ENCODE results near the gene SLFNL1.

Gene SLFNL1

GRCh38 chr1:41020109-41020576, 1.4 kb downstream of the SLFNL1 start:
- CTCF ChIA-PET, result no interaction called here
- Histone ChIP-seq H3K9me3 (ENCODE audit: control extremely low read depth in 1 of 5, control insufficient read depth in 4 of 5, insufficient read depth in 2 of 5, low read depth in 1 of 5, low read length in 4 of 5) (no peaks in the 10 kb centered on the region), H3K4me3 (ENCODE audit: control insufficient read depth in 1 of 7, extremely low read depth in 1 of 7, insufficient read depth in 4 of 7, low read depth in 2 of 7, low read length in 6 of 7) (no peak overlapping the region), H3K27ac (ENCODE audit: insufficient read depth in 1 of 2, low read depth in 1 of 2, low read length in 2 of 2, poor library complexity in 1 of 2, severe bottlenecking in 2 of 2) (no peak overlapping the region), H3K4me1 (ENCODE audit: control extremely low read depth in 1 of 4, control insufficient read depth in 4 of 4, insufficient read depth in 4 of 4, low read length in 3 of 4) (peaks cover 0 to 12% (median 5%) of the 10 kb centered on the region in 4 experiments), H3K36me3 (ENCODE audit: control insufficient read depth in 4 of 4, insufficient read depth in 4 of 4, low read length in 3 of 4) (peaks cover 5 to 61% (median 25%) of the 10 kb centered on the region in 4 experiments), H3K27me3 (replicated peaks in 2 of 5; ENCODE audit: control insufficient read depth in 4 of 5, insufficient read depth in 5 of 5, low read length in 4 of 5) (no peaks in the 10 kb centered on the region)
- over 99% methylated on average over 17 of the region's 17 CpGs for WGBS (ENCODE audit: insufficient coverage)
- POLR2A ChIA-PET, result no interaction called here
- DNase-seq, result no peak

- Histone ChIP-seq H3K36me3 (ENCODE audit: control insufficient read depth in 4 of 4, insufficient read depth in 4 of 4, low read length in 3 of 4) (peaks cover 5 to 63% (median 22%) of the 10 kb centered on the region in 4 experiments), H3K4me3 (ENCODE audit: control insufficient read depth in 1 of 7, extremely low read depth in 1 of 7, insufficient read depth in 4 of 7, low read depth in 2 of 7, low read length in 6 of 7) (no peak overlapping the region), H3K27me3 (replicated peaks in 2 of 5; ENCODE audit: control insufficient read depth in 4 of 5, insufficient read depth in 5 of 5, low read length in 4 of 5) (no peaks in the 10 kb centered on the region), H3K27ac (ENCODE audit: insufficient read depth in 1 of 2, low read depth in 1 of 2, low read length in 2 of 2, poor library complexity in 1 of 2, severe bottlenecking in 2 of 2) (no peak overlapping the region), H3K4me1 (ENCODE audit: control extremely low read depth in 1 of 4, control insufficient read depth in 4 of 4, insufficient read depth in 4 of 4, low read length in 3 of 4) (peaks cover 0 to 20% (median 9%) of the 10 kb centered on the region in 4 experiments), H3K9me3 (ENCODE audit: control extremely low read depth in 1 of 5, control insufficient read depth in 4 of 5, insufficient read depth in 2 of 5, low read depth in 1 of 5, low read length in 4 of 5) (no peaks in the 10 kb centered on the region)
- CTCF ChIA-PET, result no interaction called here
- DNase-seq, result no peak
- 83% methylated on average over 2 of the region's 2 CpGs for WGBS (ENCODE audit: insufficient coverage)
- POLR2A ChIA-PET, result no interaction called here
These were observed 2.2 kb downstream of the SLFNL1 start for GRCh38 chr1:41019353-41019745.

GRCh38 chr1:41018018-41018410, 3.5 kb downstream of the SLFNL1 start:
- POLR2A ChIA-PET, result no interaction called here
- H3K27ac ChIP-seq (ENCODE audit: insufficient read depth in 1 of 2, low read depth in 1 of 2, low read length in 2 of 2, poor library complexity in 1 of 2, severe bottlenecking in 2 of 2), result no peak overlapping the region
- no peak for DNase-seq
- H3K36me3 ChIP-seq (ENCODE audit: control insufficient read depth in 4 of 4, insufficient read depth in 4 of 4, low read length in 3 of 4), result peaks cover 3 to 70% (median 17%) of the 10 kb centered on the region in 4 experiments
- no peaks in the 10 kb centered on the region for H3K27me3 ChIP-seq (replicated peaks in 2 of 5; ENCODE audit: control insufficient read depth in 4 of 5, insufficient read depth in 5 of 5, low read length in 4 of 5)
- H3K9me3 ChIP-seq (ENCODE audit: control extremely low read depth in 1 of 5, control insufficient read depth in 4 of 5, insufficient read depth in 2 of 5, low read depth in 1 of 5, low read length in 4 of 5), result no peaks in the 10 kb centered on the region
- WGBS (ENCODE audit: insufficient coverage), result 95% methylated on average over 7 of the region's 8 CpGs
- peaks cover 0 to 27% (median 13%) of the 10 kb centered on the region in 4 experiments for H3K4me1 ChIP-seq (ENCODE audit: control extremely low read depth in 1 of 4, control insufficient read depth in 4 of 4, insufficient read depth in 4 of 4, low read length in 3 of 4)
- H3K4me3 ChIP-seq (ENCODE audit: control insufficient read depth in 1 of 7, extremely low read depth in 1 of 7, insufficient read depth in 4 of 7, low read depth in 2 of 7, low read length in 6 of 7), result no peak overlapping the region
- CTCF ChIA-PET, result no interaction called here

- no peak overlapping the region for H3K27ac ChIP-seq (ENCODE audit: insufficient read depth in 1 of 2, low read depth in 1 of 2, low read length in 2 of 2, poor library complexity in 1 of 2, severe bottlenecking in 2 of 2)
- H3K4me3 ChIP-seq (ENCODE audit: control insufficient read depth in 1 of 7, extremely low read depth in 1 of 7, insufficient read depth in 4 of 7, low read depth in 2 of 7, low read length in 6 of 7), result no peak overlapping the region
- ChIA-PET CTCF (no interaction called here), POLR2A (no interaction called here)
- peaks cover under 1 to 71% (median 19%) of the 10 kb centered on the region in 4 experiments for H3K36me3 ChIP-seq (ENCODE audit: control insufficient read depth in 4 of 4, insufficient read depth in 4 of 4, low read length in 3 of 4)
- H3K9me3 ChIP-seq (ENCODE audit: control extremely low read depth in 1 of 5, control insufficient read depth in 4 of 5, insufficient read depth in 2 of 5, low read depth in 1 of 5, low read length in 4 of 5), result no peaks in the 10 kb centered on the region
- WGBS (ENCODE audit: insufficient coverage), result 98% methylated on average over 44 of the region's 44 CpGs
- peaks cover 0 to 27% (median 13%) of the 10 kb centered on the region in 4 experiments for H3K4me1 ChIP-seq (ENCODE audit: control extremely low read depth in 1 of 4, control insufficient read depth in 4 of 4, insufficient read depth in 4 of 4, low read length in 3 of 4)
- no peaks in the 10 kb centered on the region for H3K27me3 ChIP-seq (replicated peaks in 2 of 5; ENCODE audit: control insufficient read depth in 4 of 5, insufficient read depth in 5 of 5, low read length in 4 of 5)
- no peak for DNase-seq
These were observed 4.1 kb downstream of the SLFNL1 start for GRCh38 chr1:41017141-41018017.

GRCh38 chr1:41015897-41016470, 5.5 kb downstream of the SLFNL1 start:
- ChIA-PET POLR2A (no interaction called here), CTCF (interaction anchor here (0.8 to 1.7 kb wide), 2 partner anchors 13 to 24 kb away, joined by 3 to 8 read pairs; no protein-coding TSS in a partner anchor)
- H3K27me3 ChIP-seq (replicated peaks in 2 of 5; ENCODE audit: control insufficient read depth in 4 of 5, insufficient read depth in 5 of 5, low read length in 4 of 5), result no peaks in the 10 kb centered on the region
- H3K4me3 ChIP-seq (ENCODE audit: control insufficient read depth in 1 of 7, extremely low read depth in 1 of 7, insufficient read depth in 4 of 7, low read depth in 2 of 7, low read length in 6 of 7), result no peak overlapping the region
- H3K4me1 ChIP-seq (ENCODE audit: control extremely low read depth in 1 of 4, control insufficient read depth in 4 of 4, insufficient read depth in 4 of 4, low read length in 3 of 4), result peaks cover 0 to 25% (median 12%) of the 10 kb centered on the region in 4 experiments
- no peak for DNase-seq
- WGBS (ENCODE audit: insufficient coverage), result 97% methylated on average over 13 of the region's 13 CpGs
- peak overlapping the region in 1 of 2 experiments; percentile 18 for H3K27ac ChIP-seq (ENCODE audit: insufficient read depth in 1 of 2, low read depth in 1 of 2, low read length in 2 of 2, poor library complexity in 1 of 2, severe bottlenecking in 2 of 2)
- no peaks in the 10 kb centered on the region for H3K9me3 ChIP-seq (ENCODE audit: control extremely low read depth in 1 of 5, control insufficient read depth in 4 of 5, insufficient read depth in 2 of 5, low read depth in 1 of 5, low read length in 4 of 5)
- H3K36me3 ChIP-seq (ENCODE audit: control insufficient read depth in 4 of 4, insufficient read depth in 4 of 4, low read length in 3 of 4), result peaks cover 2 to 77% (median 26%) of the 10 kb centered on the region in 4 experiments

- ChIA-PET POLR2A (no interaction called here), CTCF (interaction anchor here (0.7 to 1.7 kb wide), 3 partner anchors 12 to 252 kb away, joined by 3 to 8 read pairs (median 3); no protein-coding TSS in a partner anchor)
- 66% methylated on average over 5 of the region's 5 CpGs for WGBS (ENCODE audit: insufficient coverage)
- peak in 2 of 3 donors; percentile 51 to 52 for DNase-seq
- Histone ChIP-seq H3K27me3 (replicated peaks in 2 of 5; ENCODE audit: control insufficient read depth in 4 of 5, insufficient read depth in 5 of 5, low read length in 4 of 5) (no peaks in the 10 kb centered on the region), H3K27ac (ENCODE audit: insufficient read depth in 1 of 2, low read depth in 1 of 2, low read length in 2 of 2, poor library complexity in 1 of 2, severe bottlenecking in 2 of 2) (peak overlapping the region in 1 of 2 experiments; percentile 18), H3K4me3 (ENCODE audit: control insufficient read depth in 1 of 7, extremely low read depth in 1 of 7, insufficient read depth in 4 of 7, low read depth in 2 of 7, low read length in 6 of 7) (no peak overlapping the region), H3K9me3 (ENCODE audit: control extremely low read depth in 1 of 5, control insufficient read depth in 4 of 5, insufficient read depth in 2 of 5, low read depth in 1 of 5, low read length in 4 of 5) (no peaks in the 10 kb centered on the region), H3K36me3 (ENCODE audit: control insufficient read depth in 4 of 4, insufficient read depth in 4 of 4, low read length in 3 of 4) (peaks cover 2 to 83% (median 30%) of the 10 kb centered on the region in 4 experiments), H3K4me1 (ENCODE audit: control extremely low read depth in 1 of 4, control insufficient read depth in 4 of 4, insufficient read depth in 4 of 4, low read length in 3 of 4) (peaks cover 0 to 25% (median 12%) of the 10 kb centered on the region in 4 experiments)
These were observed 6.1 kb downstream of the SLFNL1 start for GRCh38 chr1:41015281-41015896.

Data from common myeloid progenitor, CD34-positive (primary cell).